ENCODE data around the gene TRIM2.

DNA sequence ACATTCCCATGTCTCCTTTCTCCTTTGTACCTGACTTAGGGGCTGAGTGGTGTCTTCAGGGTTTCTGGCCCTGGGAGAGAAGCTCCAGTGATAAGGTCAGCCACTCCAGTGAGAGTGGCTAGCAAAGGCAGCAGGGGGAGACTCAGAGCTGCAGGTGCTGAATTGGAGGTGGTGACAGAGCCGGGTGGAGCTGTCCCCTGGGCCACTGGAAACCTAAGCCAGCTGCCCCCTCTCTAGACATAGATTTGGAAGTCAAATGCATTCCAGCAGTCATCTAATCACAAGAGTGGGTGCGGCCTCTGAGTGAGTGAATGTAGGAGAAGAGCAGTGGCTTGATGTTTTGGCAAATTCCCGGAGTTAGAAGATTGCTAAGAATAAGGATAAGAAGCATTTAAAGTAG, 28.5 kb downstream of the TRIM2 start:
- TF ChIP-seq, protein P1, sequence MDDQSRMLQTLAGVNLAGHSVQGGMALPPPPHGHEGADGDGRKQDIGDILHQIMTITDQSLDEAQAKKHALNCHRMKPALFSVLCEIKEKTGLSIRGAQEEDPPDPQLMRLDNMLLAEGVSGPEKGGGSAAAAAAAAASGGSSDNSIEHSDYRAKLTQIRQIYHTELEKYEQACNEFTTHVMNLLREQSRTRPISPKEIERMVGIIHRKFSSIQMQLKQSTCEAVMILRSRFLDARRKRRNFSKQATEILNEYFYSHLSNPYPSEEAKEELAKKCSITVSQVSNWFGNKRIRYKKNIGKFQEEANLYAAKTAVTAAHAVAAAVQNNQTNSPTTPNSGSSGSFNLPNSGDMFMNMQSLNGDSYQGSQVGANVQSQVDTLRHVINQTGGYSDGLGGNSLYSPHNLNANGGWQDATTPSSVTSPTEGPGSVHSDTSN (IDR thresholded peaks at IDR 0.05): no peak
- no peak for TF ChIP-seq JUND (IDR thresholded peaks at IDR 0.05)
- TF ChIP-seq, protein P2, sequence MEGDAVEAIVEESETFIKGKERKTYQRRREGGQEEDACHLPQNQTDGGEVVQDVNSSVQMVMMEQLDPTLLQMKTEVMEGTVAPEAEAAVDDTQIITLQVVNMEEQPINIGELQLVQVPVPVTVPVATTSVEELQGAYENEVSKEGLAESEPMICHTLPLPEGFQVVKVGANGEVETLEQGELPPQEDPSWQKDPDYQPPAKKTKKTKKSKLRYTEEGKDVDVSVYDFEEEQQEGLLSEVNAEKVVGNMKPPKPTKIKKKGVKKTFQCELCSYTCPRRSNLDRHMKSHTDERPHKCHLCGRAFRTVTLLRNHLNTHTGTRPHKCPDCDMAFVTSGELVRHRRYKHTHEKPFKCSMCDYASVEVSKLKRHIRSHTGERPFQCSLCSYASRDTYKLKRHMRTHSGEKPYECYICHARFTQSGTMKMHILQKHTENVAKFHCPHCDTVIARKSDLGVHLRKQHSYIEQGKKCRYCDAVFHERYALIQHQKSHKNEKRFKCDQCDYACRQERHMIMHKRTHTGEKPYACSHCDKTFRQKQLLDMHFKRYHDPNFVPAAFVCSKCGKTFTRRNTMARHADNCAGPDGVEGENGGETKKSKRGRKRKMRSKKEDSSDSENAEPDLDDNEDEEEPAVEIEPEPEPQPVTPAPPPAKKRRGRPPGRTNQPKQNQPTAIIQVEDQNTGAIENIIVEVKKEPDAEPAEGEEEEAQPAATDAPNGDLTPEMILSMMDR (IDR thresholded peaks at IDR 0.05): peak; percentile 34
- no peak for TF ChIP-seq EZH2phosphoT487 (IDR thresholded peaks at IDR 0.05; ENCODE audit: borderline replicate concordance, low read depth)
- TF ChIP-seq, protein P3, sequence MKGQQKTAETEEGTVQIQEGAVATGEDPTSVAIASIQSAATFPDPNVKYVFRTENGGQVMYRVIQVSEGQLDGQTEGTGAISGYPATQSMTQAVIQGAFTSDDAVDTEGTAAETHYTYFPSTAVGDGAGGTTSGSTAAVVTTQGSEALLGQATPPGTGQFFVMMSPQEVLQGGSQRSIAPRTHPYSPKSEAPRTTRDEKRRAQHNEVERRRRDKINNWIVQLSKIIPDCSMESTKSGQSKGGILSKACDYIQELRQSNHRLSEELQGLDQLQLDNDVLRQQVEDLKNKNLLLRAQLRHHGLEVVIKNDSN (IDR thresholded peaks at IDR 0.05; ENCODE audit: borderline replicate concordance, low read depth): no peak
- no peak for TF ChIP-seq POLR2AphosphoS5 (IDR thresholded peaks at IDR 0.05; ENCODE audit: low read depth, low read length)
- TF ChIP-seq TAF1 (IDR thresholded peaks at IDR 0.05; ENCODE audit: borderline replicate concordance, low read depth, low read length): no peak
- TF ChIP-seq, protein P4, sequence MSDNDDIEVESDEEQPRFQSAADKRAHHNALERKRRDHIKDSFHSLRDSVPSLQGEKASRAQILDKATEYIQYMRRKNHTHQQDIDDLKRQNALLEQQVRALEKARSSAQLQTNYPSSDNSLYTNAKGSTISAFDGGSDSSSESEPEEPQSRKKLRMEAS (IDR thresholded peaks at IDR 0.05; ENCODE audit: low read depth): no peak
- TF ChIP-seq RAD21 (IDR thresholded peaks at IDR 0.05; ENCODE audit: low read length): peak; percentile 52
- TF ChIP-seq RCOR1 (IDR thresholded peaks at IDR 0.05; ENCODE audit: low read length): no peak
- TF ChIP-seq CHD2 (IDR thresholded peaks at IDR 0.05; ENCODE audit: low read length, partially characterized antibody): no peak
- TF ChIP-seq YY1 (IDR thresholded peaks at IDR 0.05; ENCODE audit: low read depth): no peak
